ENCODE measurements around the gene SCG2. TPM values are rescaled to one million over a fixed set of nuclear protein-coding genes. Genes with fewer than 3 reads are reported as not detected.

The SCG2 gene
- polyA plus RNA-seq, 1 experiment, result 1.8 TPM

DNA sequence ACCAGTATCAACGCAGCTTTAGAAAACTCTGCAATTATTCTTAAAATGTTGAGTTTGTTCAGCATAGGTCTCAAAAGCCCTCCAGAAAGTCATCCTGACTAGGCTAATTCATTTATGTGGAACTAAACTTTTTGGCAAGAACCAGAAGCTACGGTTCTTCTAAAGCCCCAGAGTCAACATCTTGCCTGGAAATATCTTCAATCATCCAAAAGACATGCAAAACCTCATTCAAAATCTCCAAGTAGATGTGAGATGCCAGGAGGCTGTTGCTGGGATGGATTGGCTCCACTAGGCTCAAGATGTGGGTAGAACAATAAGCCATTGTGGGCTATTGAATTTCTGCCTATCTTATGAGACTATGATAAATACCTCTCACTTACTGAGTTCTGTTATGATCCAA is 2.1 kb upstream of the SCG2 start:
- TF ChIP-seq, protein P1, sequence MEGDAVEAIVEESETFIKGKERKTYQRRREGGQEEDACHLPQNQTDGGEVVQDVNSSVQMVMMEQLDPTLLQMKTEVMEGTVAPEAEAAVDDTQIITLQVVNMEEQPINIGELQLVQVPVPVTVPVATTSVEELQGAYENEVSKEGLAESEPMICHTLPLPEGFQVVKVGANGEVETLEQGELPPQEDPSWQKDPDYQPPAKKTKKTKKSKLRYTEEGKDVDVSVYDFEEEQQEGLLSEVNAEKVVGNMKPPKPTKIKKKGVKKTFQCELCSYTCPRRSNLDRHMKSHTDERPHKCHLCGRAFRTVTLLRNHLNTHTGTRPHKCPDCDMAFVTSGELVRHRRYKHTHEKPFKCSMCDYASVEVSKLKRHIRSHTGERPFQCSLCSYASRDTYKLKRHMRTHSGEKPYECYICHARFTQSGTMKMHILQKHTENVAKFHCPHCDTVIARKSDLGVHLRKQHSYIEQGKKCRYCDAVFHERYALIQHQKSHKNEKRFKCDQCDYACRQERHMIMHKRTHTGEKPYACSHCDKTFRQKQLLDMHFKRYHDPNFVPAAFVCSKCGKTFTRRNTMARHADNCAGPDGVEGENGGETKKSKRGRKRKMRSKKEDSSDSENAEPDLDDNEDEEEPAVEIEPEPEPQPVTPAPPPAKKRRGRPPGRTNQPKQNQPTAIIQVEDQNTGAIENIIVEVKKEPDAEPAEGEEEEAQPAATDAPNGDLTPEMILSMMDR (IDR thresholded peaks at IDR 0.05; ENCODE audit: low read depth, low read length), result no peak
- ChIA-PET POLR2A (no interaction called here), CTCF (interaction anchor here (0.9 to 1.0 kb wide), 2 partner anchors 66 to 147 kb away, joined by 3 read pairs; no protein-coding TSS in a partner anchor)
- H3K27ac ChIP-seq (ENCODE audit: low read depth, low read length), result no peak overlapping the region
- DNase-seq (ENCODE audit: low read depth, low spot score), result no peak
- no peaks in the 10 kb centered on the region for H3K9me3 ChIP-seq (ENCODE audit: control insufficient read depth, insufficient read depth, low read length)
- no peak overlapping the region for H3K4me3 ChIP-seq (ENCODE audit: low read depth, low read length)
- no peaks in the 10 kb centered on the region for H3K27me3 ChIP-seq (ENCODE audit: control insufficient read depth, insufficient read depth, low read length)

GRCh38 chr2:223602972-223603371 is 811 bp upstream of the SCG2 start:
- TF ChIP-seq, protein P1 (IDR thresholded peaks at IDR 0.05; ENCODE audit: low read depth, low read length), result no peak
- Histone ChIP-seq H3K27ac (ENCODE audit: low read depth, low read length) (no peak overlapping the region), H3K9me3 (ENCODE audit: control insufficient read depth, insufficient read depth, low read length) (no peaks in the 10 kb centered on the region), H3K4me3 (ENCODE audit: low read depth, low read length) (no peak overlapping the region), H3K27me3 (ENCODE audit: control insufficient read depth, insufficient read depth, low read length) (no peaks in the 10 kb centered on the region)
- ChIA-PET POLR2A (no interaction called here), CTCF (interaction anchor here (0.7 to 1.6 kb wide), 9 partner anchors 14 to 632 kb away, joined by 3 to 8 read pairs (median 5); no protein-coding TSS in a partner anchor)
- DNase-seq (ENCODE audit: low read depth, low spot score), result no peak

DNA sequence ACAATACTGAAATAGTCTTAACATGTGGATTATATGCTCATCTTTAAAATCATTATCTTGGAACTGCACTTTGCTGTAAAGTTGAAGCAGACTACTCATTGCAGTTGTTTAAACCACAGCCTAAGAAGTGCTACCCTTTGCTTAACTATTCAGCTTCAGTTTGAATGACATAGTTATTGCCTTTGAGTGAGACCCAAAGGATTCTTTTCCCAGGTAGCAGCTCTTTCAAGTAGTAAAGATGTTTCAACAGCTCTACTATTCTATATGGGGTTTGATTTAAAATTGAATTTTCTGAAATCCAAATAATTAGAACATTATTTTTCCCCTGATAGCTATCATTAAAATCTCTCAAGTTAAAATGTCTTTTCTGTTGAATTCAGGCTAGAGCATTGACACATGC is 1.1 kb downstream of the SCG2 start:
- Histone ChIP-seq H3K4me3 (ENCODE audit: low read depth, low read length) (no peak overlapping the region), H3K9me3 (ENCODE audit: control insufficient read depth, insufficient read depth, low read length) (no peaks in the 10 kb centered on the region), H3K27me3 (ENCODE audit: control insufficient read depth, insufficient read depth, low read length) (no peaks in the 10 kb centered on the region), H3K27ac (ENCODE audit: low read depth, low read length) (no peak overlapping the region)
- CTCF ChIA-PET, result interaction anchor here (0.7 to 2.5 kb wide), 2 partner anchors 142 to 197 kb away, joined by 3 to 14 read pairs; no protein-coding TSS in a partner anchor
- POLR2A ChIA-PET, result no interaction called here
- TF ChIP-seq, protein P1 (IDR thresholded peaks at IDR 0.05; ENCODE audit: low read depth, low read length), result no peak
- no peak for DNase-seq (ENCODE audit: low read depth, low spot score)

GRCh38 chr2:223599640-223600380 is 2.4 kb downstream of the SCG2 start:
- no peak overlapping the region for H3K4me3 ChIP-seq (ENCODE audit: low read depth, low read length)
- TF ChIP-seq, protein P1 (IDR thresholded peaks at IDR 0.05; ENCODE audit: low read depth, low read length), result no peak

DNA sequence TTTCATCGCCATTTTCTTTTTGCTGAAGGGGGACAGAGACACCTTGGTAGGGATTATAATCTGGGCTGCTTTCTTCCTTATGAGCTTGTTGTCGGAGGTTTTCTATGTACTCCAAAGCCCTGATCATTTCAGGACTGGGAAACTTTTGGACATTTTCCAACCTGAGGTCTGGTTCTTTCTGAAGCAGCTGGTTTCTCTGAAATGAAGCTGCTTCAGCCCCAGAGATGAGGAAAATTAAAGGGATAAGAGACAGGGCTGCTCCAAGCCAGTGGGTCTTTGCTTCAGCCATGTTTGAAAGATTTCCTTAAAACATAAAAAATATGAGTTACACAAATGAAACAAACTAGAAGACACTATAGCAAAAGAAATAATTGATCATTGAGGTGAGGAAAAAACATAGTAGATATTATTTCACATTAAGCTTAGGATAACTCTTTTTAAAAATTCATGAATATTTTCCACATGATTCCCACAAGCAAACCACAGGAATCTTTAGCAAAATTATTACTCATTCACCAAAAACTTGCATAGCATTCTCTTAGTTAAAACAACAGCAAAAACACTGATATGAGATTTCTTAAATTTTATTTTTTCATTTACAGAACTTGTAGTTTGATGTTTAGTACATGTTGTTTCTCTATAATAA is 3.0 kb downstream of the SCG2 start:
- Histone ChIP-seq H3K27ac (ENCODE audit: low read depth, low read length) (peak overlapping the region; percentile 87), H3K27me3 (ENCODE audit: control insufficient read depth, insufficient read depth, low read length) (no peaks in the 10 kb centered on the region), H3K4me3 (ENCODE audit: low read depth, low read length) (no peak overlapping the region), H3K9me3 (ENCODE audit: control insufficient read depth, insufficient read depth, low read length) (no peaks in the 10 kb centered on the region)
- peak; percentile 63 for DNase-seq (ENCODE audit: low read depth, low spot score)
- CTCF ChIA-PET, result interaction anchor here (1.7 to 2.0 kb wide), 2 partner anchors 199 to 627 kb away, joined by 8 to 11 read pairs; no protein-coding TSS in a partner anchor
- TF ChIP-seq, protein P1 (IDR thresholded peaks at IDR 0.05; ENCODE audit: low read depth, low read length), result no peak
- POLR2A ChIA-PET, result interaction anchor here (0.6 kb wide), 1 partner anchor 32 kb away, joined by 6 read pairs; no protein-coding TSS in a partner anchor

More at GRCh38 chr2:223599640-223600380, 2.4 kb downstream of the SCG2 start:
- H3K9me3 ChIP-seq (ENCODE audit: control insufficient read depth, insufficient read depth, low read length), result no peaks in the 10 kb centered on the region
- ChIA-PET CTCF (interaction anchor here (1.7 to 2.5 kb wide), 3 partner anchors 141 to 628 kb away, joined by 8 to 14 read pairs (median 11); no protein-coding TSS in a partner anchor), POLR2A (no interaction called here)
- no peaks in the 10 kb centered on the region for H3K27me3 ChIP-seq (ENCODE audit: control insufficient read depth, insufficient read depth, low read length)
- DNase-seq (ENCODE audit: low read depth, low spot score), result no peak
- no peak overlapping the region for H3K27ac ChIP-seq (ENCODE audit: low read depth, low read length)
